ENCODE measurements around the gene FNDC3B.

The FNDC3B gene

GRCh38 chr3:172120912-172121311 lies 81.5 kb downstream of the FNDC3B start:
- DNase-seq: no peak

GRCh38 chr3:172121981-172122380 lies 82.6 kb downstream of the FNDC3B start:
- no peak for DNase-seq

GRCh38 chr3:172124271-172124670 lies 84.9 kb downstream of the FNDC3B start:
- DNase-seq: no peak

- DNase-seq: no peak
Measured at GRCh38 chr3:172125053-172125452, 85.7 kb downstream of the FNDC3B start.

GRCh38 chr3:172125963-172126457 lies 86.6 kb downstream of the FNDC3B start:
- no peak for DNase-seq

- DNase-seq: no peak
Measured at GRCh38 chr3:172126741-172127140, 87.4 kb downstream of the FNDC3B start.

- DNase-seq: no peak
Measured at GRCh38 chr3:172127141-172127540, 87.8 kb downstream of the FNDC3B start.

- no peak for DNase-seq
Measured at GRCh38 chr3:172127929-172128580, 88.7 kb downstream of the FNDC3B start.

GRCh38 chr3:172128858-172129257 lies 89.5 kb downstream of the FNDC3B start:
- DNase-seq: no peak

GRCh38 chr3:172129498-172129849 lies 90.1 kb downstream of the FNDC3B start:
- no peak for DNase-seq

GRCh38 chr3:172129850-172130716 lies 90.7 kb downstream of the FNDC3B start:
- peak; percentile 87 for DNase-seq

- no peak for DNase-seq
Measured at GRCh38 chr3:172130717-172131050, 91.3 kb downstream of the FNDC3B start.

GRCh38 chr3:172131746-172132145 lies 92.4 kb downstream of the FNDC3B start:
- no peak for DNase-seq

GRCh38 chr3:172132159-172132586 lies 92.8 kb downstream of the FNDC3B start:
- peak; percentile 38 for DNase-seq

- DNase-seq: no peak
Measured at GRCh38 chr3:172132721-172133311, 93.4 kb downstream of the FNDC3B start.

- no peak for DNase-seq
Measured at GRCh38 chr3:172133838-172134237, 94.5 kb downstream of the FNDC3B start.

- DNase-seq: no peak
Measured at GRCh38 chr3:172134352-172134751, 95.0 kb downstream of the FNDC3B start.

GRCh38 chr3:172135185-172135584 lies 95.8 kb downstream of the FNDC3B start:
- no peak for DNase-seq

- DNase-seq: no peak
Measured at GRCh38 chr3:172135820-172136219, 96.4 kb downstream of the FNDC3B start.

- no peak for DNase-seq
Measured at GRCh38 chr3:172136330-172136729, 97.0 kb downstream of the FNDC3B start.

- no peak for DNase-seq
Measured at GRCh38 chr3:172137287-172138192, 98.2 kb downstream of the FNDC3B start.

- no peak for DNase-seq
Measured at GRCh38 chr3:172138193-172138537, 98.8 kb downstream of the FNDC3B start.
